Bronchial epithelial cell (primary cell): ENCODE measurements around the gene PCP2. TPM values are rescaled to one million over a fixed set of nuclear protein-coding genes. Genes with fewer than 3 reads are reported as not detected.

Experiments
- DNase-seq: peaks from one replicate; pipeline ENCODE4 v3.0.0-alpha.2; 2010; ENCODE audit warnings: low read depth
- FAIRE-seq: peaks from 2 replicates; lab custom pipeline; 2011; peaks lifted over from hg19 to GRCh38; lab: Jason Lieb, UNC
- H3K27me3 ChIP-seq: 2 replicates; pipeline ENCODE4 v1.5.1; 2011; ENCODE audit warnings: low read length; ENCODE audit not compliant: control insufficient read depth, insufficient read depth
- H3K36me3 ChIP-seq: 2 replicates; pipeline ENCODE4 v1.5.1; 2011; ENCODE audit warnings: low read length; ENCODE audit not compliant: control insufficient read depth, insufficient read depth
- H3K4me3 ChIP-seq: 2 replicates; pipeline ENCODE4 v1.5.1; 2011; ENCODE audit warnings: mild to moderate bottlenecking, low read depth, low read length, control low read depth
- CTCF ChIP-seq: IDR thresholded peaks from 2 replicates; pipeline ENCODE4 v1.5.1; 2011; ENCODE audit warnings: mild to moderate bottlenecking, moderate library complexity, low read length, control low read depth, inconsistent platforms; ENCODE audit not compliant: insufficient read depth, severe bottlenecking
- total RNA-seq: library from RNA; depleted of rRNA; stranded (reverse); fragments of >200 nt; gene quantifications from 2 replicates; pipeline ENCODE4 v1.2.1, GENCODE V29; 2014

The PCP2 gene
- total RNA-seq, 1 donor from 2014 or later: not detected

- H3K4me3 ChIP-seq: no peak overlapping the region
- no peak for TF ChIP-seq CTCF
- no peaks in the 10 kb centered on the region for H3K36me3 ChIP-seq
- no peaks in the 10 kb centered on the region for H3K27me3 ChIP-seq
- FAIRE-seq (no peak), DNase-seq (no peak)
Measured at GRCh38 chr19:7600721-7601120, 32.8 kb downstream of the PCP2 start.

GRCh38 chr19:7598180-7598579 lies 35.3 kb downstream of the PCP2 start:
- no peak for TF ChIP-seq CTCF
- DNase-seq (no peak), FAIRE-seq (no peak)
- H3K4me3 ChIP-seq: no peak overlapping the region
- H3K27me3 ChIP-seq: no peaks in the 10 kb centered on the region
- H3K36me3 ChIP-seq: no peaks in the 10 kb centered on the region

- DNase-seq (no peak), FAIRE-seq (no peak)
- TF ChIP-seq CTCF: peak; percentile 4
- Histone ChIP-seq H3K36me3 (no peaks in the 10 kb centered on the region), H3K27me3 (no peaks in the 10 kb centered on the region), H3K4me3 (no peak overlapping the region)
Measured at GRCh38 chr19:7597689-7598088, 35.8 kb downstream of the PCP2 start.

- no peak for DNase-seq
- no peaks in the 10 kb centered on the region for H3K27me3 ChIP-seq
- H3K4me3 ChIP-seq: peak overlapping the region; percentile 65
- no peaks in the 10 kb centered on the region for H3K36me3 ChIP-seq
- TF ChIP-seq CTCF: no peak
- no peak for FAIRE-seq
Measured at GRCh38 chr19:7596211-7596937, 37.1 kb downstream of the PCP2 start.

- peak within 1 kb of the TSS; percentile 65 for H3K4me3 ChIP-seq
- no peaks in the 10 kb centered on the region for H3K36me3 ChIP-seq
- DNase-seq (no peak), FAIRE-seq (no peak)
- H3K27me3 ChIP-seq: no peaks in the 10 kb centered on the region
- TF ChIP-seq CTCF: no peak
Measured at GRCh38 chr19:7595466-7596133, 37.9 kb downstream of the PCP2 start, which contains the start of gene CAMSAP3. Gene CAMSAP3 (plus strand): TSS chr19:7595863. CDS start chr19:7596003, 140 bp downstream.
